Measurements from ENCODE around the gene FNDC3B. TPM values are rescaled to one million over a fixed set of nuclear protein-coding genes. Genes with fewer than 3 reads are reported as not detected.

Gene FNDC3B
- total and polyA plus RNA-seq, 4 donors = 23.3 to 74.2 (median 32.9) TPM

DNA sequence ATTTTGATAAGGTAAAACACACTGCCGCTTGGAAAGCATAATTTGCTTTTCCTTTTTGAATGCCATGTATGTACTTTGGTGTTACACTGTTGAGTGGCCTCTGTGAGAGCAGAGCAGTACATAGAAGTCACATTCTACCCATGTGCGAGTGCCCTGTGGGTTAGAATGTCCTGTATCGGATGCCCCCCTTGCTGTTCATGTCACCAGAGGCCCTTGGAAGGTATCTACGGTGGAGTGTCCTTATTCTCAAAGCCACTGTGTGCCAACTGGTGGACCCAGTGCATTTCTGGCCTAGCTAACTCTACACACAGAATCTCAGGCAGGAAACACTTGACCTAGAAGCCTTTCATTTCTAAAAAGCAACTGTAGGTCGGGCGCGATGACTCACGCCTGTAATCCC is 271.8 kb downstream of the FNDC3B start:
- H3K27me3 ChIP-seq (ENCODE audit: control insufficient read depth in 4 of 4, insufficient read depth in 4 of 4, low read length in 3 of 4) = no peaks in the 10 kb centered on the region
- peaks cover 26 to 63% (median 61%) of the 10 kb centered on the region in 4 donors for H3K36me3 ChIP-seq (ENCODE audit: control insufficient read depth in 4 of 4, insufficient read depth in 3 of 4, low read depth in 1 of 4, low read length in 3 of 4)
- H3K9me3 ChIP-seq (ENCODE audit: control insufficient read depth in 4 of 4, low read length in 3 of 4) = no peaks in the 10 kb centered on the region
- no peak for DNase-seq (ENCODE audit: low spot score)
- H3K4me3 ChIP-seq (ENCODE audit: low read depth in 1 of 3, low read length in 3 of 3) = no peak overlapping the region
- no peaks in the 10 kb centered on the region for H3K4me1 ChIP-seq (ENCODE audit: control insufficient read depth in 4 of 4, insufficient read depth in 4 of 4, low read length in 3 of 4)
- 97% methylated on average over 8 of the region's 8 CpGs for WGBS
- no peak overlapping the region for H3K9ac ChIP-seq (ENCODE audit: low read depth in 1 of 2, low read length in 2 of 2)
- H3K27ac ChIP-seq (ENCODE audit: low read depth in 1 of 2, low read length in 2 of 2) = no peak overlapping the region
- TF ChIP-seq FOXA2 (IDR thresholded peaks at IDR 0.05) (no peak), YY1 (IDR thresholded peaks at IDR 0.05) (no peak)
- TF ChIP-seq, protein P1, sequence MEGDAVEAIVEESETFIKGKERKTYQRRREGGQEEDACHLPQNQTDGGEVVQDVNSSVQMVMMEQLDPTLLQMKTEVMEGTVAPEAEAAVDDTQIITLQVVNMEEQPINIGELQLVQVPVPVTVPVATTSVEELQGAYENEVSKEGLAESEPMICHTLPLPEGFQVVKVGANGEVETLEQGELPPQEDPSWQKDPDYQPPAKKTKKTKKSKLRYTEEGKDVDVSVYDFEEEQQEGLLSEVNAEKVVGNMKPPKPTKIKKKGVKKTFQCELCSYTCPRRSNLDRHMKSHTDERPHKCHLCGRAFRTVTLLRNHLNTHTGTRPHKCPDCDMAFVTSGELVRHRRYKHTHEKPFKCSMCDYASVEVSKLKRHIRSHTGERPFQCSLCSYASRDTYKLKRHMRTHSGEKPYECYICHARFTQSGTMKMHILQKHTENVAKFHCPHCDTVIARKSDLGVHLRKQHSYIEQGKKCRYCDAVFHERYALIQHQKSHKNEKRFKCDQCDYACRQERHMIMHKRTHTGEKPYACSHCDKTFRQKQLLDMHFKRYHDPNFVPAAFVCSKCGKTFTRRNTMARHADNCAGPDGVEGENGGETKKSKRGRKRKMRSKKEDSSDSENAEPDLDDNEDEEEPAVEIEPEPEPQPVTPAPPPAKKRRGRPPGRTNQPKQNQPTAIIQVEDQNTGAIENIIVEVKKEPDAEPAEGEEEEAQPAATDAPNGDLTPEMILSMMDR (IDR thresholded peaks at IDR 0.05; ENCODE audit: low read depth, low read length, missing input control) = no peak

DNA sequence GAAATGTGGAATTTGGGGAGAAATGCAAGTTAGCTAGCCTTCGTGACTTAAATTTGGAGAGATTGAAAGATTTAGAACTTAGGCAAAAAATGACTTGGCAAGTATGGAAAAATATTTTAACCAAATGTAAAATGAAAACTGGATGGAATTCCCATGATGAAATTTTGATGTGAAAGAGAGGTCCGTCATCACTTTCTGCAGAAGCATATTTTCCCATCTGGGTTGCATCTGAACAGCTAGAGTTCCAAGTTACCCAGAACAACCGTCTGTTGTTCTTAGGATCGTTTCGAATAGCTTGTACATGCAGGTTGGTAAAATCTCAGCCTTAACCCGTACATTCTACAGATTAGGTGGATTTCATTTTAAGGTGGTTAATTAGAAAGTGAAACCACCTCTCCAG is 272.6 kb downstream of the FNDC3B start:
- no peak for TF ChIP-seq FOXA1 (IDR thresholded peaks at IDR 0.05)
- TF ChIP-seq FOXA2 (IDR thresholded peaks at IDR 0.05) = no peak
- TF ChIP-seq TAF1 (conservative IDR thresholded peaks at IDR 0.05) = no peak
- TF ChIP-seq NR2F2 (IDR thresholded peaks at IDR 0.05) = no peak
- TF ChIP-seq, protein P2, sequence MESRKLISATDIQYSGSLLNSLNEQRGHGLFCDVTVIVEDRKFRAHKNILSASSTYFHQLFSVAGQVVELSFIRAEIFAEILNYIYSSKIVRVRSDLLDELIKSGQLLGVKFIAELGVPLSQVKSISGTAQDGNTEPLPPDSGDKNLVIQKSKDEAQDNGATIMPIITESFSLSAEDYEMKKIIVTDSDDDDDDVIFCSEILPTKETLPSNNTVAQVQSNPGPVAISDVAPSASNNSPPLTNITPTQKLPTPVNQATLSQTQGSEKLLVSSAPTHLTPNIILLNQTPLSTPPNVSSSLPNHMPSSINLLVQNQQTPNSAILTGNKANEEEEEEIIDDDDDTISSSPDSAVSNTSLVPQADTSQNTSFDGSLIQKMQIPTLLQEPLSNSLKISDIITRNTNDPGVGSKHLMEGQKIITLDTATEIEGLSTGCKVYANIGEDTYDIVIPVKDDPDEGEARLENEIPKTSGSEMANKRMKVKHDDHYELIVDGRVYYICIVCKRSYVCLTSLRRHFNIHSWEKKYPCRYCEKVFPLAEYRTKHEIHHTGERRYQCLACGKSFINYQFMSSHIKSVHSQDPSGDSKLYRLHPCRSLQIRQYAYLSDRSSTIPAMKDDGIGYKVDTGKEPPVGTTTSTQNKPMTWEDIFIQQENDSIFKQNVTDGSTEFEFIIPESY (IDR thresholded peaks at IDR 0.05) = no peak
- TF ChIP-seq, protein P1 (IDR thresholded peaks at IDR 0.05; ENCODE audit: low read depth, low read length, missing input control) = no peak
- TF ChIP-seq, protein P3, sequence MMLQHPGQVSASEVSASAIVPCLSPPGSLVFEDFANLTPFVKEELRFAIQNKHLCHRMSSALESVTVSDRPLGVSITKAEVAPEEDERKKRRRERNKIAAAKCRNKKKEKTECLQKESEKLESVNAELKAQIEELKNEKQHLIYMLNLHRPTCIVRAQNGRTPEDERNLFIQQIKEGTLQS (IDR thresholded peaks at IDR 0.05) = no peak
- no peak for TF ChIP-seq EGR1 (IDR thresholded peaks at IDR 0.05; ENCODE audit: low read depth in 2 of 2)
- TF ChIP-seq HNF4A (conservative IDR thresholded peaks at IDR 0.05) = no peak
- TF ChIP-seq, protein P4, sequence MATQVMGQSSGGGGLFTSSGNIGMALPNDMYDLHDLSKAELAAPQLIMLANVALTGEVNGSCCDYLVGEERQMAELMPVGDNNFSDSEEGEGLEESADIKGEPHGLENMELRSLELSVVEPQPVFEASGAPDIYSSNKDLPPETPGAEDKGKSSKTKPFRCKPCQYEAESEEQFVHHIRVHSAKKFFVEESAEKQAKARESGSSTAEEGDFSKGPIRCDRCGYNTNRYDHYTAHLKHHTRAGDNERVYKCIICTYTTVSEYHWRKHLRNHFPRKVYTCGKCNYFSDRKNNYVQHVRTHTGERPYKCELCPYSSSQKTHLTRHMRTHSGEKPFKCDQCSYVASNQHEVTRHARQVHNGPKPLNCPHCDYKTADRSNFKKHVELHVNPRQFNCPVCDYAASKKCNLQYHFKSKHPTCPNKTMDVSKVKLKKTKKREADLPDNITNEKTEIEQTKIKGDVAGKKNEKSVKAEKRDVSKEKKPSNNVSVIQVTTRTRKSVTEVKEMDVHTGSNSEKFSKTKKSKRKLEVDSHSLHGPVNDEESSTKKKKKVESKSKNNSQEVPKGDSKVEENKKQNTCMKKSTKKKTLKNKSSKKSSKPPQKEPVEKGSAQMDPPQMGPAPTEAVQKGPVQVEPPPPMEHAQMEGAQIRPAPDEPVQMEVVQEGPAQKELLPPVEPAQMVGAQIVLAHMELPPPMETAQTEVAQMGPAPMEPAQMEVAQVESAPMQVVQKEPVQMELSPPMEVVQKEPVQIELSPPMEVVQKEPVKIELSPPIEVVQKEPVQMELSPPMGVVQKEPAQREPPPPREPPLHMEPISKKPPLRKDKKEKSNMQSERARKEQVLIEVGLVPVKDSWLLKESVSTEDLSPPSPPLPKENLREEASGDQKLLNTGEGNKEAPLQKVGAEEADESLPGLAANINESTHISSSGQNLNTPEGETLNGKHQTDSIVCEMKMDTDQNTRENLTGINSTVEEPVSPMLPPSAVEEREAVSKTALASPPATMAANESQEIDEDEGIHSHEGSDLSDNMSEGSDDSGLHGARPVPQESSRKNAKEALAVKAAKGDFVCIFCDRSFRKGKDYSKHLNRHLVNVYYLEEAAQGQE (IDR thresholded peaks at IDR 0.05) = no peak
- TF ChIP-seq, protein P5, sequence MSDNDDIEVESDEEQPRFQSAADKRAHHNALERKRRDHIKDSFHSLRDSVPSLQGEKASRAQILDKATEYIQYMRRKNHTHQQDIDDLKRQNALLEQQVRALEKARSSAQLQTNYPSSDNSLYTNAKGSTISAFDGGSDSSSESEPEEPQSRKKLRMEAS (IDR thresholded peaks at IDR 0.05) = no peak
- no peak for TF ChIP-seq JUND (IDR thresholded peaks at IDR 0.05)
- TF ChIP-seq YY1 (IDR thresholded peaks at IDR 0.05) = no peak
- TF ChIP-seq RAD21 (IDR thresholded peaks at IDR 0.05) = no peak
- TF ChIP-seq RXRA (IDR thresholded peaks at IDR 0.05) = no peak
- no peak for TF ChIP-seq SP1 (IDR thresholded peaks at IDR 0.05)
- no peak for TF ChIP-seq GABPA (IDR thresholded peaks at IDR 0.05 in 1 of 2, conservative IDR thresholded peaks at IDR 0.05 in 1 of 2)
- no peak for TF ChIP-seq HNF4G (IDR thresholded peaks at IDR 0.05)
- 90% methylated on average over 6 of the region's 6 CpGs for WGBS
- Histone ChIP-seq H3K27me3 (ENCODE audit: control insufficient read depth in 4 of 4, insufficient read depth in 4 of 4, low read length in 3 of 4) (no peaks in the 10 kb centered on the region), H3K9me3 (ENCODE audit: control insufficient read depth in 4 of 4, low read length in 3 of 4) (no peaks in the 10 kb centered on the region), H3K4me1 (ENCODE audit: control insufficient read depth in 4 of 4, insufficient read depth in 4 of 4, low read length in 3 of 4) (no peaks in the 10 kb centered on the region), H3K27ac (ENCODE audit: low read depth in 1 of 2, low read length in 2 of 2) (no peak overlapping the region), H3K36me3 (ENCODE audit: control insufficient read depth in 4 of 4, insufficient read depth in 3 of 4, low read depth in 1 of 4, low read length in 3 of 4) (peaks cover 26 to 67% (median 62%) of the 10 kb centered on the region in 4 donors), H3K4me3 (ENCODE audit: low read depth in 1 of 3, low read length in 3 of 3) (no peak overlapping the region), H3K9ac (ENCODE audit: low read depth in 1 of 2, low read length in 2 of 2) (no peak overlapping the region)
- no peak for DNase-seq (ENCODE audit: low spot score)

Data from liver (tissue), 9 donors.